Lower leg skin (tissue), 3 donors: ENCODE results near the gene FMNL2.

Experiments
- POLR2A ChIP-seq, 2 donors: fragments of 450-650 bp; IDR thresholded peaks; one replicate each; pipeline ENCODE4 v1.6.1; 2016 to 2017; ENCODE audit warnings: antibody characterized with exemption in 2 of 2, mild to moderate bottlenecking in 1 of 2, moderate library complexity in 1 of 2
- TF ChIP-seq, protein P1 (sequence below), 3 donors: fragments of 450-650 bp; IDR thresholded peaks; one replicate each; pipeline ENCODE4 v1.5.1; 2016; ENCODE audit warnings: antibody characterized with exemption in 3 of 3, mild to moderate bottlenecking in 3 of 3, moderate library complexity in 2 of 3

DNA sequence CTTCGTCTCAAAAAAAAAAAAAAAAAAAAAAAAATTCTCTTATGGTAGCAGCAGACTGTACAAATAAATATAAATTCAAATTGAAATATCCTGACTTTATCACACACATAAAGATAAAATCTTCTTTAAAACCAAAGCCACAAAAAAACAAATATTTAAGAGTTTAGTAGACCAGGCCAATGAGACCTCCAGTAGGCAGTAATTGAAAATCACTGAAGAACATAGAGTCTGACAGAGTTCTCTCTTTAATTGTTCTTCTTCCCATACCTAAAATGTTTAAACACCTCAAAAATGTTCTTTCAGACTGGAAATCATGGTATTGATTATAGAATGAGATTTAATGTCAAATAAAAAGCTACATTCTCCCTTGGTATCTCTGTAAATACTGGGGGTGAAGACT, 361.5 kb downstream of the FMNL2 start:
- TF ChIP-seq, protein P1, sequence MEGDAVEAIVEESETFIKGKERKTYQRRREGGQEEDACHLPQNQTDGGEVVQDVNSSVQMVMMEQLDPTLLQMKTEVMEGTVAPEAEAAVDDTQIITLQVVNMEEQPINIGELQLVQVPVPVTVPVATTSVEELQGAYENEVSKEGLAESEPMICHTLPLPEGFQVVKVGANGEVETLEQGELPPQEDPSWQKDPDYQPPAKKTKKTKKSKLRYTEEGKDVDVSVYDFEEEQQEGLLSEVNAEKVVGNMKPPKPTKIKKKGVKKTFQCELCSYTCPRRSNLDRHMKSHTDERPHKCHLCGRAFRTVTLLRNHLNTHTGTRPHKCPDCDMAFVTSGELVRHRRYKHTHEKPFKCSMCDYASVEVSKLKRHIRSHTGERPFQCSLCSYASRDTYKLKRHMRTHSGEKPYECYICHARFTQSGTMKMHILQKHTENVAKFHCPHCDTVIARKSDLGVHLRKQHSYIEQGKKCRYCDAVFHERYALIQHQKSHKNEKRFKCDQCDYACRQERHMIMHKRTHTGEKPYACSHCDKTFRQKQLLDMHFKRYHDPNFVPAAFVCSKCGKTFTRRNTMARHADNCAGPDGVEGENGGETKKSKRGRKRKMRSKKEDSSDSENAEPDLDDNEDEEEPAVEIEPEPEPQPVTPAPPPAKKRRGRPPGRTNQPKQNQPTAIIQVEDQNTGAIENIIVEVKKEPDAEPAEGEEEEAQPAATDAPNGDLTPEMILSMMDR (IDR thresholded peaks at IDR 0.05), result no peak
- TF ChIP-seq POLR2A (IDR thresholded peaks at IDR 0.05), result no peak
